NCI-H2107 (cell line): ENCODE measurements around the gene PPP2R2B.

Source experiments
- DNase-seq: peaks from one replicate; lab custom pipeline; 2025; lab: John Stamatoyannopoulos, UW

The PPP2R2B gene

GRCh38 chr5:146548781-146549449, 329.6 kb downstream of the PPP2R2B start:
- DNase-seq = no peak

GRCh38 chr5:146544232-146544631, 334.3 kb downstream of the PPP2R2B start:
- DNase-seq = no peak

DNA sequence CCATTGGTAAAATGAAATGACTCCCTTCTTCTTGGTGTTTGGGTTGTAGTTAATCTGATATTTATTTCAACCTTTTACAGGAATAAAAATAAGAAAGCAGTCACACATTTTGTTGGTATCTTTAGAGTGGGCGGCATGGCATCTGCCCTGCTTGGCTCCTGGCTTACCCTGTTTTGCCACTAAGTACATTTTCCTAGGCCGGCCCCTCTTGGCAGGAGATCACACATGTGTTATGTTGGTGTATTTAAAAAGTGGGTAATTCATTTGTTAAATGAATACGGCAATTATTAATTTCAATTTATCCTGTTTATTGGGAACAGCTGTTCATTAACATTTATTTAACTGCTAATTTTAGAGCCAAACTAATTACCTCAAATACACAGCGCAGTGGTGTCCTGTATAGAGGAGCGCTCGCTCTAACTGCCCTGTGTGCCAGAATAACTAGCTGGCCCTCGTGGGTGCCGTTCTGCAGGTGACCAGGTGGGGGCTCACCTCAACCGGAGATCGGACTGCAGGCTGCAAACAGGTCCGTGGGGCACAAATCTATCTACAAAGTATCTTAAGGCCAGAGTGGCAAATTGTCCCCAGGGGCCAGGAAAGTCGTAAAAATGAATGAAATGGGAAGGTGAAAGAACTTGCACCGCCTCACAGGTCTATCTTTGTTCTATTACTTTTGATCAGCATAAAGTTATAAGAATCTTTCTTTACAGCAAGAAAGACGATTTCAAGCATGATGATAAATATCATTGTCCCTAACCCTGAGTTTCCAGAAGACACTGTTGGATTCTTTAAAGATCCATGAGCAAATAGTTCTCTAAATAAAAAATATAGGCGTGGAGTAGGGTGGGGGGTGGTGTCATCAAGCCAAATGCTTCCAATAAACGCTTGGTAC, 336.4 kb downstream of the PPP2R2B start:
- peak; percentile 33 for DNase-seq

DNA sequence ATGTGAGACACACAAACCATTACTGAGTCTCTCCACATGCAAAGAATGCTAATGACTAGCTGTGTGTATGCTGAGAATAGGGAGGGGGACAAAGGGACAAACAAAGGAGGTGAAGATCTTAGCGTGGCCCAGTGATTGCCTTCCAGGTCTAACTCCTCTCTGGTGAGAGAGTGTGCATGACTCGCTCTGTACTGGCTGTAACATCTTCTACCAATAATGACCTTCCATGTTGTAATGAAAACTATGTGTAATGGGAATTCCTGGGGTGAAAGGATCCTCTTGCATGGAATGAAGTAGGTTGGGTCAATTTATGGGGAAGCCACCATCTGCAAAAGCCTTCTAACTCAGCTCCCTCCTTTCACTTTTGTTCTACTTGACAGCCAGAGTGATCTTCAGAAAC, 338.1 kb downstream of the PPP2R2B start:
- no peak for DNase-seq

- DNase-seq = no peak
Measured at GRCh38 chr5:146539973-146540372, 338.6 kb downstream of the PPP2R2B start.

GRCh38 chr5:146538432-146538831, 340.1 kb downstream of the PPP2R2B start:
- DNase-seq = no peak

DNA sequence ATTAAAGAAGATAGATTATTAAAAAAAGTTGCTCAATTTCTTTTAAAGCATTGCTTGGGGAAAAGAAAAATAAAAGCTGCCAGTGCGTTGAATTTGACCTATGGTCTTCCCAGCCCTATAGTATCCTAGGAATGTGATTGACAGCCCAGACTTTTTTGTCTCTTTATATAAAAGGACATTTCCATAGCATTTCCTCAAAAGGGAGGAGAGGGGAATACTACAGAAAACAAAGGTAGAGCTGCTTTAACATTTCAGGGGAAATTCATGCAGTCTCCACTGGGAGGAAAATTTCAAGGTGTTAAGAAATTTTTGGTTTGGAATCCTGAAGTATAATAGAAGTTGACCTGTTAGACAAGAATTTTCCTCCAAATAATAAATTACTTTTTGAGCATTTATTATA, 344.7 kb downstream of the PPP2R2B start:
- no peak for DNase-seq

- peak; percentile 3 for DNase-seq
Measured at GRCh38 chr5:146533260-146533857, 345.2 kb downstream of the PPP2R2B start.
